IMR-90 (cell line): ENCODE measurements around the gene PLB1. TPM values are rescaled to one million over a fixed set of nuclear protein-coding genes. Genes with fewer than 3 reads are reported as not detected.

Experiments
- ATAC-seq: fragments of 200-7000 bp; cut with Tn5 transposase; 2 replicates; pipeline ENCODE4 v1.9.1; 2020; ENCODE audit warnings: low read depth, mild to moderate bottlenecking, moderate library complexity
- BruUV-seq: library from RNA; stranded (reverse); fragments of 400-500 nt; replicated peaks from 2 replicates; lab custom pipeline; 2021; lab: Mats Ljungman, UMichigan
- CTCF ChIA-PET: fragments of 300-600 bp; formaldehyde crosslinking; extraction: SDS; loops from one replicate; lab custom pipeline; 2021; ENCODE audit warnings: antibody characterized with exemption; lab: Yijun Ruan, JAX
- POLR2A ChIA-PET: fragments of 300-600 bp; sonication (Branson Sonifier 250); formaldehyde crosslinking; loops from one replicate; lab custom pipeline; 2022; ENCODE audit warnings: antibody characterized with exemption; ENCODE audit not compliant: unreplicated experiment; lab: Charles Lee
- DNase-seq: peaks from one replicate; pipeline ENCODE4 v3.0.0; 2013
- H2AFZ ChIP-seq: replicated peaks from 2 replicates; pipeline ENCODE3; 2013; ENCODE audit warnings: low read length, mild to moderate bottlenecking; ENCODE audit not compliant: poor library complexity
- H2AK5ac ChIP-seq: 2 replicates; pipeline ENCODE4 v1.6.1; 2013; ENCODE audit warnings: low read depth, low read length, inconsistent platforms
- H2AK9ac ChIP-seq: replicated peaks from 2 replicates; pipeline ENCODE3; 2013; ENCODE audit warnings: mild to moderate bottlenecking, low read depth, low read length, moderate library complexity; ENCODE audit not compliant: poor library complexity
- H2BK120ac ChIP-seq: 2 replicates; pipeline ENCODE4 v1.6.1; 2013; ENCODE audit warnings: low read depth, low read length, inconsistent platforms
- H2BK15ac ChIP-seq: 3 replicates; pipeline ENCODE4 v1.6.1; 2013; ENCODE audit warnings: low read depth, low read length, inconsistent platforms
- H2BK20ac ChIP-seq: 2 replicates; pipeline ENCODE4 v1.6.1; 2013; ENCODE audit warnings: low read depth, mild to moderate bottlenecking, inconsistent platforms, low read length, moderate library complexity
- H2BK5ac ChIP-seq: 2 replicates; pipeline ENCODE4 v1.6.1; 2013; ENCODE audit warnings: mild to moderate bottlenecking, low read depth, low read length, inconsistent platforms; ENCODE audit not compliant: poor library complexity, severe bottlenecking
- H3K14ac ChIP-seq: replicated peaks from 2 replicates; pipeline ENCODE4 v1.6.1; 2013; ENCODE audit warnings: low read depth, low read length, inconsistent platforms
- H3K18ac ChIP-seq: 2 replicates; pipeline ENCODE4 v1.6.1; 2013; ENCODE audit warnings: low read depth, low read length, control low read depth
- H3K23ac ChIP-seq: 2 replicates; pipeline ENCODE4 v1.6.1; 2013; ENCODE audit warnings: low read depth, low read length, inconsistent platforms
- H3K27ac ChIP-seq: 2 replicates; pipeline ENCODE4 v1.5.1; 2013; ENCODE audit warnings: mild to moderate bottlenecking, control low read depth, low read length; ENCODE audit not compliant: insufficient read depth
- H3K27me3 ChIP-seq: 2 replicates; pipeline ENCODE4 v1.6.1; 2013; ENCODE audit warnings: low read length; ENCODE audit not compliant: control insufficient read depth, insufficient read depth
- H3K36me3 ChIP-seq: 2 replicates; pipeline ENCODE4 v1.6.1; 2013; ENCODE audit warnings: low read length, mixed read lengths; ENCODE audit not compliant: control insufficient read depth, insufficient read depth
- H3K4ac ChIP-seq: 2 replicates; pipeline ENCODE4 v1.6.1; 2013; ENCODE audit warnings: low read depth, low read length, inconsistent platforms
- H3K4me1 ChIP-seq: 2 replicates; pipeline ENCODE4 v1.6.1; 2013; ENCODE audit warnings: low read length, mixed read lengths; ENCODE audit not compliant: control insufficient read depth, insufficient read depth
- H3K4me2 ChIP-seq: 2 replicates; pipeline ENCODE4 v1.6.1; 2013; ENCODE audit warnings: low read depth, mild to moderate bottlenecking, control low read depth, low read length, moderate library complexity
- H3K4me3 ChIP-seq: 2 replicates; pipeline ENCODE4 v1.5.1; 2013; ENCODE audit warnings: low read depth, mild to moderate bottlenecking, control low read depth, low read length, moderate library complexity; ENCODE audit not compliant: insufficient read depth
- H3K56ac ChIP-seq: 2 replicates; pipeline ENCODE4 v1.6.1; 2013; ENCODE audit warnings: low read length, inconsistent platforms; ENCODE audit not compliant: insufficient read depth; ENCODE audit errors: extremely low read depth
- H3K79me1 ChIP-seq, 2 experiments: 2 replicates each; pipeline ENCODE4 v1.6.1; 2013; ENCODE audit warnings: low read length in 2 of 2, inconsistent platforms in 1 of 2, low read depth in 1 of 2
- H3K9ac ChIP-seq: 2 replicates; pipeline ENCODE4 v1.6.1; 2013; ENCODE audit warnings: low read depth, low read length, control low read depth
- H3K9me1 ChIP-seq: 2 replicates; pipeline ENCODE4 v1.6.1; 2013; ENCODE audit warnings: low read length, inconsistent platforms; ENCODE audit not compliant: insufficient read depth
- H3K9me3 ChIP-seq: 2 replicates; pipeline ENCODE4 v1.6.1; 2013; ENCODE audit warnings: low read length; ENCODE audit not compliant: control insufficient read depth, insufficient read depth
- H4K20me1 ChIP-seq: 2 replicates; pipeline ENCODE4 v1.6.1; 2013; ENCODE audit warnings: low read length, inconsistent platforms; ENCODE audit not compliant: insufficient read depth
- H4K5ac ChIP-seq: 2 replicates; pipeline ENCODE4 v1.6.1; 2013; ENCODE audit warnings: mild to moderate bottlenecking, low read depth, low read length, control low read depth
- H4K8ac ChIP-seq, 2 experiments: 2 replicates each; pipeline ENCODE4 v1.6.1; 2013; ENCODE audit warnings: low read depth in 2 of 2, low read length in 2 of 2, control low read depth in 1 of 2, inconsistent platforms in 1 of 2
- H4K91ac ChIP-seq: 2 replicates; pipeline ENCODE4 v1.6.1; 2013; ENCODE audit warnings: low read depth, low read length, inconsistent platforms; ENCODE audit not compliant: insufficient read depth
- BHLHE40 ChIP-seq: fragments of 150-350 bp; IDR thresholded peaks from 2 replicates; pipeline ENCODE4 v1.6.1; 2016; ENCODE audit warnings: mild to moderate bottlenecking, low read depth, low read length
- CEBPB ChIP-seq: IDR thresholded peaks from 2 replicates; pipeline ENCODE4 v1.6.1; 2012; ENCODE audit warnings: low read depth, low read length, improper control_type of control experiment
- FOS ChIP-seq: fragments of 150-350 bp; IDR thresholded peaks from 2 replicates; pipeline ENCODE4 v1.6.1; 2016; ENCODE audit warnings: low read depth, low read length
- MAZ ChIP-seq: IDR thresholded peaks from 2 replicates; pipeline ENCODE4 v1.6.1; 2012; ENCODE audit warnings: low read depth, mild to moderate bottlenecking, low read length, improper control_type of control experiment, moderate library complexity, borderline replicate concordance
- MXI1 ChIP-seq: IDR thresholded peaks from 2 replicates; pipeline ENCODE4 v1.6.1; 2012; ENCODE audit warnings: low read depth, mild to moderate bottlenecking, low read length, moderate library complexity, borderline replicate concordance
- NFE2L2 ChIP-seq: fragments of 150-350 bp; IDR thresholded peaks from 2 replicates; pipeline ENCODE4 v1.6.1; 2016; ENCODE audit warnings: low read depth, mild to moderate bottlenecking, low read length
- POLR2A ChIP-seq: IDR thresholded peaks from 2 replicates; pipeline ENCODE4 v1.6.1; 2012; ENCODE audit warnings: mild to moderate bottlenecking, low read depth, low read length
- RAD21 ChIP-seq: IDR thresholded peaks from 2 replicates; pipeline ENCODE4 v1.6.1; 2012; ENCODE audit warnings: low read length, improper control_type of control experiment
- RCOR1 ChIP-seq: IDR thresholded peaks from 2 replicates; pipeline ENCODE4 v1.6.1; 2012; ENCODE audit warnings: mild to moderate bottlenecking, low read length, improper control_type of control experiment; ENCODE audit not compliant: insufficient replicate concordance
- SMC3 ChIP-seq: fragments of 150-350 bp; IDR thresholded peaks from 2 replicates; pipeline ENCODE4 v1.6.1; 2016; ENCODE audit warnings: low read depth, mild to moderate bottlenecking, antibody characterized with exemption, low read length, moderate library complexity
- WGBS, 2 experiments: methylation state at CpG; one replicate each; pipeline versions ENCODE4 v1.1.5 to v1.1.7; 2013; ENCODE audit warnings: missing lambda C conversion rate in 2 of 2; ENCODE audit not compliant: insufficient read length in 1 of 2; ENCODE audit errors: extremely low coverage in 2 of 2; 5-methylcytosine and 5-hydroxymethylcytosine counted together
- dilution Hi-C: fragments of 300-500 bp; cut with HindIII; formaldehyde crosslinking; loops from one replicate; pipeline ENCODE4 v1.14.3; 2018; ENCODE audit warnings: low sequenced_read_pairs; ENCODE audit not compliant: unreplicated experiment
- in situ Hi-C: fragments of 300-500 bp; cut with MboI; formaldehyde crosslinking; loops from 3 replicates; pipeline ENCODE4 v1.14.3; 2019; ENCODE audit warnings: low sequenced_read_pairs, inconsistent platforms, mixed read lengths
- intact Hi-C: fragments of 100-400 bp; cut with micrococcal nuclease; formaldehyde crosslinking; loops from 2 replicates; pipeline ENCODE4 v1.10.0; 2022
- polyA plus RNA-seq, 3 experiments: library from polyadenylated mRNA; depleted of rRNA; stranded (reverse); fragments of >200 nt; gene quantifications; 2 replicates each; pipeline ENCODE4 v1.2.3, GENCODE V29; 2012; ENCODE audit warnings: low replicate concordance in 1 of 3
- total RNA-seq: library from RNA; depleted of rRNA; stranded (reverse); fragments of >200 nt; gene quantifications from 2 replicates; pipeline ENCODE4 v1.2.3, GENCODE V29; 2012
- TF ChIP-seq, protein P1 (sequence below): conservative IDR thresholded peaks from 2 replicates; pipeline ENCODE4 v1.5.1; 2012; ENCODE audit warnings: mild to moderate bottlenecking, low read depth, low read length, improper control_type of control experiment
- TF ChIP-seq, protein P2 (sequence below): fragments of 150-350 bp; IDR thresholded peaks from 2 replicates; pipeline ENCODE4 v1.6.1; 2016; ENCODE audit warnings: low read depth, mild to moderate bottlenecking, low read length, moderate library complexity, borderline replicate concordance

Gene PLB1
- total and polyA plus RNA-seq, 2 of the 4 experiments (the other 2 are of a cell fraction), result 0.74 to 0.90 TPM

DNA sequence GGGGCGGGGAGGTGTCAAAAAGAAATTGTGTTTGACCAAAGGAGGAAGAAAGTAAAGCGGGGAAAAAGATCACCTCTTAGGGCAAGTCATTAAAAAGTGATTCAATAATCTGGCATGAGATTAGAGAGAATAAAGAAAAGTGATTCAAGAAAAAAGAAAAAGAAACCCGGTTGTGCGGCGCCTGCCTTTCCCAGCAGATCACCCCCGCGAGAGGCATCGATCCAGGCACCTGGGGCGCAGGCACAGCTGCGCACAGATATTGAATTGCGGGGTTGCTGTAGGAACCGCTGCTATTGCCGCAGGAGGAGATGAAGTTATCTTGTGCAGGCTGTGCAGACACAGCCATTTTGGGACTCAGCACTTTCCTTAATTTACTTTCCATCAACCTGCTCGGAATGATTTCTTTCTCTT is 71.2 kb downstream of the PLB1 start:
- Histone ChIP-seq H3K36me3 (no peaks in the 10 kb centered on the region), H3K23ac (peak overlapping the region; percentile 19; the same call in 1 of the 2 replicates), H3K9ac (peak overlapping the region; percentile 62), H3K27ac (peak overlapping the region; percentile 31; the same call in 1 of the 2 replicates), H4K8ac (peak overlapping the region; percentile 49 to 89; a peak in 3 of 4 replicates), H3K79me1 (no peaks in the 10 kb centered on the region), H3K4me1 (0 out of 2 replicates have a peak, but pooled peaks cover 2% of the 10 kb centered on the region), H3K14ac (peak overlapping the region; percentile 66), H2BK120ac (peak overlapping the region; percentile 60), H2AK5ac (no peak overlapping the region), H3K56ac (peak overlapping the region; percentile 42; the same call in 1 of the 2 replicates), H3K4me2 (peak overlapping the region; percentile 90), H4K20me1 (no peaks in the 10 kb centered on the region), H2AK9ac (peak overlapping the region; percentile 29), H3K4me3 (peak overlapping the region; percentile 62), H2AFZ (peak overlapping the region; percentile 98), H3K18ac (peak overlapping the region; percentile 44), H3K9me1 (no peaks in the 10 kb centered on the region), H3K9me3 (no peaks in the 10 kb centered on the region; the same call in 1 of the 2 replicates), H4K91ac (peak overlapping the region; percentile 84), H3K4ac (peak overlapping the region; percentile 64), H4K5ac (peak overlapping the region; percentile 63), H2BK5ac (peak overlapping the region; percentile 9), H2BK20ac (no peak overlapping the region), H2BK15ac (peak overlapping the region; percentile 53; the same call in 1 of the 3 replicates), H3K27me3 (no peaks in the 10 kb centered on the region)
- in situ Hi-C loops, result no loop called here
- TF ChIP-seq FOS (no peak), MXI1 (no peak), RAD21 (no peak), BHLHE40 (no peak), POLR2A (no peak), NFE2L2 (no peak), CEBPB (no peak), MAZ (no peak), RCOR1 (no peak), SMC3 (no peak)
- TF ChIP-seq, protein P1, sequence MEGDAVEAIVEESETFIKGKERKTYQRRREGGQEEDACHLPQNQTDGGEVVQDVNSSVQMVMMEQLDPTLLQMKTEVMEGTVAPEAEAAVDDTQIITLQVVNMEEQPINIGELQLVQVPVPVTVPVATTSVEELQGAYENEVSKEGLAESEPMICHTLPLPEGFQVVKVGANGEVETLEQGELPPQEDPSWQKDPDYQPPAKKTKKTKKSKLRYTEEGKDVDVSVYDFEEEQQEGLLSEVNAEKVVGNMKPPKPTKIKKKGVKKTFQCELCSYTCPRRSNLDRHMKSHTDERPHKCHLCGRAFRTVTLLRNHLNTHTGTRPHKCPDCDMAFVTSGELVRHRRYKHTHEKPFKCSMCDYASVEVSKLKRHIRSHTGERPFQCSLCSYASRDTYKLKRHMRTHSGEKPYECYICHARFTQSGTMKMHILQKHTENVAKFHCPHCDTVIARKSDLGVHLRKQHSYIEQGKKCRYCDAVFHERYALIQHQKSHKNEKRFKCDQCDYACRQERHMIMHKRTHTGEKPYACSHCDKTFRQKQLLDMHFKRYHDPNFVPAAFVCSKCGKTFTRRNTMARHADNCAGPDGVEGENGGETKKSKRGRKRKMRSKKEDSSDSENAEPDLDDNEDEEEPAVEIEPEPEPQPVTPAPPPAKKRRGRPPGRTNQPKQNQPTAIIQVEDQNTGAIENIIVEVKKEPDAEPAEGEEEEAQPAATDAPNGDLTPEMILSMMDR, result no peak
- TF ChIP-seq, protein P2, sequence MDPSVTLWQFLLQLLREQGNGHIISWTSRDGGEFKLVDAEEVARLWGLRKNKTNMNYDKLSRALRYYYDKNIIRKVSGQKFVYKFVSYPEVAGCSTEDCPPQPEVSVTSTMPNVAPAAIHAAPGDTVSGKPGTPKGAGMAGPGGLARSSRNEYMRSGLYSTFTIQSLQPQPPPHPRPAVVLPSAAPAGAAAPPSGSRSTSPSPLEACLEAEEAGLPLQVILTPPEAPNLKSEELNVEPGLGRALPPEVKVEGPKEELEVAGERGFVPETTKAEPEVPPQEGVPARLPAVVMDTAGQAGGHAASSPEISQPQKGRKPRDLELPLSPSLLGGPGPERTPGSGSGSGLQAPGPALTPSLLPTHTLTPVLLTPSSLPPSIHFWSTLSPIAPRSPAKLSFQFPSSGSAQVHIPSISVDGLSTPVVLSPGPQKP, result no peak
- ChIA-PET CTCF (interaction anchor here (0.6 to 2.7 kb wide), 11 partner anchors 11 to 619 kb away, joined by 3 to 11 read pairs (median 5); partner anchors contain the start of gene PPP1CB), POLR2A (interaction anchor here (0.6 to 0.7 kb wide), 2 partner anchors 27 to 192 kb away, joined by 3 to 4 read pairs; no protein-coding TSS in a partner anchor)
- DNase-seq, result no peak
- ATAC-seq, result peak; percentile 30
- WGBS, 2 experiments, result 5% methylated on average over 3 of the region's 14 CpGs; no CpG with 5 or more reads in 1 of the 2 experiments
- intact Hi-C loops, result loop anchor here (2.0 to 10.0 kb wide), 3 partner anchors 225 to 862 kb away; no protein-coding TSS in a partner anchor
- no TSS peak for BruUV-seq
- dilution Hi-C loops, result no loop called here
